A673 (cell line): ENCODE data around the gene OS9. TPM values are rescaled to one million over a fixed set of nuclear protein-coding genes. Genes with fewer than 3 reads are reported as not detected.
"Not testable (repeated sequence)": the region's sequence is repeated elsewhere in the genome, so short reads cannot be mapped to it uniquely, and the experiment has no call there.

Experiments used
- BruUV-seq: library from RNA; stranded (reverse); fragments of 400-500 nt; replicated peaks from 2 replicates; lab custom pipeline; 2021; lab: Mats Ljungman, UMichigan
- CTCF ChIA-PET: fragments of 300-600 bp; sonication (Branson Sonifier 250); formaldehyde crosslinking; loops from one replicate; lab custom pipeline; 2022; ENCODE audit warnings: antibody characterized with exemption; lab: Charles Lee
- POLR2A ChIA-PET: fragments of 300-600 bp; sonication (Branson Sonifier 250); formaldehyde crosslinking; loops from one replicate; lab custom pipeline; 2022; ENCODE audit warnings: antibody characterized with exemption; ENCODE audit not compliant: low non-redundant PET; lab: Charles Lee
- DNase-seq: peaks from one replicate; pipeline ENCODE4 v3.0.0-alpha.2; 2015; ENCODE audit warnings: low spot score
- H3K27ac ChIP-seq: fragments of 200-600 bp; sonication (generic); 2 replicates; pipeline ENCODE4 v1.5.1; 2016; ENCODE audit warnings: mixed run types, low read depth, mild to moderate bottlenecking, mixed read lengths, antibody characterized with exemption, low read length; ENCODE audit not compliant: poor library complexity, severe bottlenecking
- H3K27me3 ChIP-seq: fragments of 200-600 bp; sonication (generic); replicated peaks from 2 replicates; pipeline ENCODE4 v1.6.1; 2017; ENCODE audit warnings: mixed run types, low read depth, mild to moderate bottlenecking, mixed read lengths, antibody characterized with exemption, low read length; ENCODE audit not compliant: insufficient read depth, poor library complexity
- H3K36me3 ChIP-seq: fragments of 200-600 bp; sonication (generic); 2 replicates; pipeline ENCODE4 v1.6.1; 2016; ENCODE audit warnings: mixed run types, mild to moderate bottlenecking, mixed read lengths, antibody characterized with exemption, low read length; ENCODE audit not compliant: insufficient read depth, poor library complexity, severe bottlenecking
- H3K4me1 ChIP-seq: fragments of 200-600 bp; sonication (generic); 2 replicates; pipeline ENCODE4 v1.6.1; 2017; ENCODE audit warnings: mixed run types, mild to moderate bottlenecking, mixed read lengths, antibody characterized with exemption, low read length; ENCODE audit not compliant: insufficient read depth, poor library complexity, severe bottlenecking
- H3K4me3 ChIP-seq: fragments of 200-600 bp; sonication (generic); 2 replicates; pipeline ENCODE4 v1.5.1; 2016; ENCODE audit warnings: low read depth, mixed run types, mild to moderate bottlenecking, mixed read lengths, low read length; ENCODE audit not compliant: poor library complexity, severe bottlenecking
- H3K9me3 ChIP-seq: fragments of 200-600 bp; sonication (generic); 2 replicates; pipeline ENCODE4 v1.6.1; 2016; ENCODE audit warnings: mixed run types, low read depth, mild to moderate bottlenecking, mixed read lengths, antibody characterized with exemption, low read length; ENCODE audit not compliant: poor library complexity, severe bottlenecking
- CTCF ChIP-seq: fragments of 300-800, 200-600 bp; sonication (generic); conservative IDR thresholded peaks from 2 replicates; pipeline ENCODE4 v1.5.1; 2017; ENCODE audit warnings: low read depth, mild to moderate bottlenecking, antibody characterized with exemption, low read length, moderate library complexity, mixed read lengths
- EZH2 ChIP-seq: fragments of 200-600 bp; sonication (generic); IDR thresholded peaks from 2 replicates; pipeline ENCODE4 v1.6.1; 2017; ENCODE audit warnings: borderline replicate concordance, low read depth, mild to moderate bottlenecking, mixed read lengths, antibody characterized with exemption, low read length; ENCODE audit not compliant: poor library complexity, severe bottlenecking
- intact Hi-C: fragments of 100-400 bp; cut with micrococcal nuclease; formaldehyde crosslinking; loops from one replicate; pipeline ENCODE4 v1.10.0; 2022; ENCODE audit not compliant: unreplicated experiment
- total RNA-seq: library from RNA; stranded (reverse); gene quantifications from 2 replicates; pipeline ENCODE4 v1.2.3, GENCODE V29; 2021

The OS9 gene
- total RNA-seq, 1 experiment from 2014 or later: 142 TPM

GRCh38 chr12:57672801-57673200 lies 21.1 kb upstream of the OS9 start:
- Histone ChIP-seq H3K4me3 (no peak overlapping the region), H3K4me1 (no peaks in the 10 kb centered on the region), H3K9me3 (no peaks in the 10 kb centered on the region), H3K36me3 (no peaks in the 10 kb centered on the region), H3K27me3 (no peaks in the 10 kb centered on the region), H3K27ac (no peak overlapping the region)
- POLR2A ChIA-PET: no interaction called here
- intact Hi-C loops: no loop called here
- TF ChIP-seq CTCF: no peak
- CTCF ChIA-PET: no interaction called here
- no peak for DNase-seq
- no TSS peak for BruUV-seq

- no peak for DNase-seq
- Histone ChIP-seq H3K27me3 (no peaks in the 10 kb centered on the region), H3K4me1 (no peaks in the 10 kb centered on the region), H3K36me3 (no peaks in the 10 kb centered on the region), H3K27ac (no peak overlapping the region), H3K4me3 (no peak overlapping the region), H3K9me3 (no peaks in the 10 kb centered on the region)
- POLR2A ChIA-PET: no interaction called here
- intact Hi-C loops: no loop called here
- CTCF ChIA-PET: interaction anchor here (0.6 kb wide), 1 partner anchor 32 kb away, joined by 3 read pairs; no protein-coding TSS in a partner anchor
- no peak for TF ChIP-seq CTCF
- TF ChIP-seq EZH2: no peak
- no TSS peak for BruUV-seq
These were observed 19.2 kb upstream of the OS9 start for GRCh38 chr12:57674691-57675090.

- intact Hi-C loops, CTCF ChIA-PET, H3K4me3 ChIP-seq, H3K27me3 ChIP-seq, H3K9me3 ChIP-seq, H3K4me1 ChIP-seq, H3K27ac ChIP-seq, POLR2A ChIA-PET, DNase-seq, H3K36me3 ChIP-seq, BruUV-seq: not testable (repeated sequence)
These were observed 16.0 kb upstream of the OS9 start for GRCh38 chr12:57677947-57678346.

- POLR2A ChIA-PET: no interaction called here
- no peak for DNase-seq
- H3K27me3 ChIP-seq: peaks cover 1% of the 10 kb centered on the region
- no TSS peak for BruUV-seq
- H3K27ac ChIP-seq: no peak overlapping the region
- H3K4me1 ChIP-seq: no peaks in the 10 kb centered on the region
- CTCF ChIA-PET: no interaction called here
- H3K9me3 ChIP-seq: no peaks in the 10 kb centered on the region
- TF ChIP-seq CTCF: no peak
- intact Hi-C loops: no loop called here
- no peak overlapping the region for H3K4me3 ChIP-seq
- H3K36me3 ChIP-seq: no peaks in the 10 kb centered on the region
These were observed 14.2 kb upstream of the OS9 start for GRCh38 chr12:57679697-57680096.
